GM13977 (cell line): ENCODE results near the gene SLIT1.

Source experiments
- DNase-seq: peaks from one replicate; pipeline ENCODE4 v3.0.0; 2012; ENCODE audit warnings: low spot score
- CTCF ChIP-seq: IDR thresholded peaks from 2 replicates; pipeline ENCODE4 v1.5.1; 2012; ENCODE audit warnings: mild to moderate bottlenecking, control low read depth; ENCODE audit not compliant: insufficient read depth; ENCODE audit errors: extremely low read depth, missing control alignments
- in situ Hi-C: fragments of 300-500 bp; cut with MboI; formaldehyde crosslinking; loops from one replicate; pipeline ENCODE4 v1.12.0; 2022; ENCODE audit warnings: low sequenced_read_pairs, low pct_unique_long_range_greater_than_20kb, mixed read lengths, inconsistent platforms; ENCODE audit not compliant: unreplicated experiment

The SLIT1 gene

GRCh38 chr10:97139651-97140048, 46.1 kb downstream of the SLIT1 start:
- TF ChIP-seq CTCF: no peak
- in situ Hi-C loops: no loop called here
- DNase-seq: no peak

- in situ Hi-C loops: no loop called here
Observed at GRCh38 chr10:97138846-97139245, 46.9 kb downstream of the SLIT1 start.

GRCh38 chr10:97138174-97138573, 47.6 kb downstream of the SLIT1 start:
- DNase-seq: no peak
- in situ Hi-C loops: no loop called here
- TF ChIP-seq CTCF: peak; percentile 35

More at GRCh38 chr10:97138846-97139245, 46.9 kb downstream of the SLIT1 start:
- no peak for DNase-seq
- TF ChIP-seq CTCF: no peak

GRCh38 chr10:97136756-97137155, 49.0 kb downstream of the SLIT1 start:
- no peak for DNase-seq
- in situ Hi-C loops: no loop called here
- no peak for TF ChIP-seq CTCF

- TF ChIP-seq CTCF: no peak
- DNase-seq: no peak
- in situ Hi-C loops: no loop called here
Observed at GRCh38 chr10:97135464-97135863, 50.3 kb downstream of the SLIT1 start.

- no peak for DNase-seq
- in situ Hi-C loops: no loop called here
- no peak for TF ChIP-seq CTCF
Observed at GRCh38 chr10:97134983-97135382, 50.8 kb downstream of the SLIT1 start.

GRCh38 chr10:97134110-97134509, 51.6 kb downstream of the SLIT1 start:
- no peak for TF ChIP-seq CTCF
- DNase-seq: no peak
- in situ Hi-C loops: no loop called here
